Right lobe of liver (tissue), 4 donors: ENCODE results near the gene SELE.

Experiments
- CTCF ChIP-seq, 4 donors: fragments of 200-600 bp in 3 of 4; fragments of 450-650 bp in 1 of 4; IDR thresholded peaks; one replicate each; pipeline versions ENCODE4 v1.5.1 to v1.8.0; 2016 to 2022; ENCODE audit warnings: antibody characterized with exemption in 4 of 4, mild to moderate bottlenecking in 2 of 4
- POLR2A ChIP-seq: fragments of 450-650 bp; IDR thresholded peaks from one replicate; pipeline ENCODE4 v1.6.1; 2017; ENCODE audit warnings: antibody characterized with exemption, mild to moderate bottlenecking
- donor health status: DM: no; HTN: no; CAD: no.
- donor health status: DM: no; HTN: no; CAD: no.
- donor health status: DM: no; HTN: yes; CAD: no.

- no peak for TF ChIP-seq CTCF (IDR thresholded peaks at IDR 0.05)
- no peak for TF ChIP-seq POLR2A
These were observed 2.4 kb downstream of the SELE start for GRCh38 chr1:169731446-169731845.
